KMS-11 (cell line): ENCODE results near the gene STAC3.

Experiments used
- H2AFZ ChIP-seq: fragments of 200-600 bp; sonication (generic); 2 replicates; pipeline ENCODE4 v1.6.1; 2016; ENCODE audit warnings: antibody characterized with exemption, mixed run types, low read depth
- H3K27ac ChIP-seq: fragments of 200-600 bp; sonication (generic); 2 replicates; pipeline ENCODE4 v1.6.1; 2016; ENCODE audit warnings: mild to moderate bottlenecking, mixed run types
- H3K27me3 ChIP-seq: fragments of 200-600 bp; sonication (generic); 2 replicates; pipeline ENCODE4 v1.6.1; 2017; ENCODE audit warnings: mild to moderate bottlenecking, low read depth, mixed run types, moderate library complexity; ENCODE audit not compliant: insufficient read depth
- H3K36me3 ChIP-seq: fragments of 200-600 bp; sonication (generic); 2 replicates; pipeline ENCODE4 v1.6.1; 2017; ENCODE audit warnings: mild to moderate bottlenecking, mixed run types; ENCODE audit not compliant: insufficient read depth
- H3K4me1 ChIP-seq: fragments of 200-600 bp; sonication (generic); 2 replicates; pipeline ENCODE4 v1.6.1; 2016; ENCODE audit warnings: mild to moderate bottlenecking, low read depth, mixed run types; ENCODE audit not compliant: poor library complexity, severe bottlenecking
- H3K4me2 ChIP-seq: fragments of 200-600 bp; sonication (generic); 2 replicates; pipeline ENCODE4 v1.7.0; 2016; ENCODE audit warnings: mild to moderate bottlenecking, mixed run types
- H3K4me3 ChIP-seq: fragments of 200-600 bp; sonication (generic); IDR thresholded peaks from 2 replicates; pipeline ENCODE4 v1.6.1; 2017; ENCODE audit warnings: low read depth, low read length, mixed read lengths; ENCODE audit not compliant: insufficient read depth
- H3K79me2 ChIP-seq: fragments of 200-600 bp; sonication (generic); 2 replicates; pipeline ENCODE4 v1.6.1; 2016; ENCODE audit warnings: low read depth, mixed run types; ENCODE audit not compliant: insufficient read depth
- H3K9ac ChIP-seq: fragments of 200-600 bp; sonication (generic); 2 replicates; pipeline ENCODE4 v1.6.1; 2016; ENCODE audit warnings: mild to moderate bottlenecking, mixed run types
- H4K20me1 ChIP-seq: fragments of 200-600 bp; sonication (generic); 2 replicates; pipeline ENCODE4 v1.6.1; 2016; ENCODE audit warnings: mild to moderate bottlenecking, mixed run types; ENCODE audit not compliant: insufficient read depth
- TF ChIP-seq, protein P1 (sequence below): fragments of 200-600 bp; sonication (generic); conservative IDR thresholded peaks from 2 replicates; pipeline ENCODE4 v1.6.1; 2017; ENCODE audit warnings: low read depth, mild to moderate bottlenecking, antibody characterized with exemption, low read length, moderate library complexity, mixed read lengths

Gene STAC3

DNA sequence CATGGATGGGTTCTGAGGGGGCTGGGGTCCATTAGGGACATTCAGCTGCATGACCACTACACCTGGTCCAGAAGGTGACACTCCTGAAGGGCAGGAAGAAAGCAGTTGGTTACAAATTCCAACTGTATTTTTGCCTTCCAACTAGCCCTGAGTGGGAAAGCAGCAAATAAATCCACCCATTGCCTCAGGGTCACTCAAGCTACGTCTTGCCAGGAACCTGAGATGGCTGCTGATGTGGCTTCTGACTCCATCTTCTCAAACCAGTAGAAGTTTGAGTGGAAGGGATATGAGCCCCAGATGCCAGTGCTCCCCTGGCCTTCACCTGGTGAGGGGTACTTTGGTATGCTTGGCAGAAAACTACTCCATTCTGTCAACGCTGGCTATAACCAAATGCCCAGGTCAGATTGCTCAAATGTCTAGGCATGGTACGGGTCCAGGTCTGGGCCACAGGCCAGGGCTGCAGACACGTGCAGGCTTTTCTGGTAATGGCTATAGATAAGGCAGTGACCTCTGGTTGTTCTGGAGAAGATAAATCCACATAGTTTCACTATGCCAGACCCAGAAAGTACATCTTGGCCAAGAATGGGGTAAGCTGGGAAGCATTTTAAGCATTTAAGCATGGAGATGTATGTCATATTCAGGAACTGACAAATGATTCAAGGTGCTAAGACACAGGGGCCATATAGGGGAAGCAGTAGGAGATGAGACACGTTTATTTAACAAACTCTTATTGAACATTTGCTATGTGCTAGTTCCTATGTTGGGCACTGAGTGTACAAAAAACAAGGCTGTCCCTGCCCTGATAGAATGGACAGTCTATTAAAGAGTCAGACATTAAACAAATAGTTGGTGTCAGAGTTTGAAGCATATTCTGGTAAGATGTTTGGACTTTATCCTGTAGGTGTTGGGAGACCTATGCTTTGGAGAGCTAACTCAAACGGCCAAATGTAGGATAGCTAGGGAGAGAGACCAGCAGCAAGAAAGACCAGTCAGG, 8.3 kb upstream of the STAC3 start:
- peaks cover 6% of the 10 kb centered on the region for H3K4me1 ChIP-seq
- TF ChIP-seq, protein P1, sequence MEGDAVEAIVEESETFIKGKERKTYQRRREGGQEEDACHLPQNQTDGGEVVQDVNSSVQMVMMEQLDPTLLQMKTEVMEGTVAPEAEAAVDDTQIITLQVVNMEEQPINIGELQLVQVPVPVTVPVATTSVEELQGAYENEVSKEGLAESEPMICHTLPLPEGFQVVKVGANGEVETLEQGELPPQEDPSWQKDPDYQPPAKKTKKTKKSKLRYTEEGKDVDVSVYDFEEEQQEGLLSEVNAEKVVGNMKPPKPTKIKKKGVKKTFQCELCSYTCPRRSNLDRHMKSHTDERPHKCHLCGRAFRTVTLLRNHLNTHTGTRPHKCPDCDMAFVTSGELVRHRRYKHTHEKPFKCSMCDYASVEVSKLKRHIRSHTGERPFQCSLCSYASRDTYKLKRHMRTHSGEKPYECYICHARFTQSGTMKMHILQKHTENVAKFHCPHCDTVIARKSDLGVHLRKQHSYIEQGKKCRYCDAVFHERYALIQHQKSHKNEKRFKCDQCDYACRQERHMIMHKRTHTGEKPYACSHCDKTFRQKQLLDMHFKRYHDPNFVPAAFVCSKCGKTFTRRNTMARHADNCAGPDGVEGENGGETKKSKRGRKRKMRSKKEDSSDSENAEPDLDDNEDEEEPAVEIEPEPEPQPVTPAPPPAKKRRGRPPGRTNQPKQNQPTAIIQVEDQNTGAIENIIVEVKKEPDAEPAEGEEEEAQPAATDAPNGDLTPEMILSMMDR = no peak
- H4K20me1 ChIP-seq = no peaks in the 10 kb centered on the region
- no peaks in the 10 kb centered on the region for H3K79me2 ChIP-seq
- no peak overlapping the region for H2AFZ ChIP-seq
- H3K4me2 ChIP-seq = no peak overlapping the region
- peaks cover 3% of the 10 kb centered on the region; the same call in 1 of the 2 replicates for H3K36me3 ChIP-seq
- H3K27ac ChIP-seq = no peak overlapping the region
- no peaks in the 10 kb centered on the region for H3K27me3 ChIP-seq
- H3K9ac ChIP-seq = no peak overlapping the region
- no peak overlapping the region for H3K4me3 ChIP-seq

DNA sequence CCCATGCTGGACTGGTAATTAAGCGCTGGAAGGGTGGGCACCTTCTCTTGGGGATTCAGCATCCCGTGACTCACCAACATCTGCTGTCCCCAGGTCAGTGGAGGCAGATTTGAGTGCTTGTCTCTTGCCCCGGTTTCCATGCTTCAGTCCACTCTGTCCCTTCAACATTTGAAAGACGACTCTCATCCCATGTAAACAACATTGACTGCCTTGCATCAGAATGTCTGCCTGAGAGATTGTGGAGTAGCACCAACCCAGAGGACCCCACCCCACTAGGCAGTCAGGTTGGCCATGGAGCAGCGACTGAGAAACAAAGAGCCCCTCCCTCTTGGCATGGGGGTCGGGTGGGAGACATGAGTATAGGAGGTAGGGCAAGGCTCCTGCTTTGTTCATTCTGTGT, 4.9 kb upstream of the STAC3 start:
- Histone ChIP-seq H3K4me2 (no peak overlapping the region), H3K4me3 (no peak overlapping the region), H3K79me2 (no peaks in the 10 kb centered on the region), H2AFZ (no peak overlapping the region), H3K9ac (no peak overlapping the region), H4K20me1 (no peaks in the 10 kb centered on the region), H3K4me1 (no peaks in the 10 kb centered on the region), H3K36me3 (peaks cover 3% of the 10 kb centered on the region; the same call in 1 of the 2 replicates), H3K27me3 (no peaks in the 10 kb centered on the region), H3K27ac (no peak overlapping the region)
- TF ChIP-seq, protein P1 = no peak

DNA sequence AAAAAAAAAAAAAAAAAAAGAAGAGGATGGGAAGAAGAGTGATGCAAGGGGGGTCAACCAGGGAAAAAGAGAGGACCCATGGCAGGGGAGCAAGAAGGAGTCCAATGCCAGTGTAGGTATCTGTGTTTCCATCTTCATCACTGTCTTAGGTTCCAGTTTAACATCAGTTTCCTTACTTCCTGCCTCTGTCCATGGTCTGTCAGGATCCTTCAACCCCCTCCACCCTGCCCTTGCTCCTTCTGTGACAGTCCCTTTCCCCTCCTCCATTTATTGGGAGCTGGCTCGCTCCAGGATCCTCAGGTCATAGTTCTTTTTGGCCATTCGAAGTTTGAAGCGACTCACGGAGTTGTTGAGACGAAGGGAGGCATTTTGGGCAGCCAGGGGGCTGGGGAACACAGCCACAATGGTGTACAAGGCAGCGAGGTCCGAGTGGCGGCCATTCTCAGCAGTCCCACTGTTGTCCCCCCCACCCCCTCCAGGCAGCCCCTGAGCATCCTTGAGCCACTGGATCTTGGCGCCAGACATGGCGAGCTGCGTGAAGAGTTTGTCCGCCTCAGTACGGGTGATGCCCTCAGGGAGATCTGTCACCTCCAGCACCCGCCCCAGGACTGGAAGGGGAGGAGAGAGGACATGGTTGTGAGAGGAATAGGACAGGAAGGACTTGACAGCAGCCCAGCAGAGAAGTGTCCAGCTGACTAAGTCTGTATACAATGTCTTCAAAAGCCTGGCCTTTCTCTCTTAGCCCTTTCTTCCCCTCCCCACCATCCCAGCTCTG, 3.7 kb upstream of the STAC3 start:
- TF ChIP-seq, protein P1 = no peak
- no peak overlapping the region for H3K27ac ChIP-seq
- peaks cover 3% of the 10 kb centered on the region; the same call in 1 of the 2 replicates for H3K36me3 ChIP-seq
- no peaks in the 10 kb centered on the region for H3K27me3 ChIP-seq
- H3K9ac ChIP-seq = no peak overlapping the region
- H4K20me1 ChIP-seq = no peaks in the 10 kb centered on the region
- H3K79me2 ChIP-seq = no peaks in the 10 kb centered on the region
- no peak overlapping the region for H3K4me3 ChIP-seq
- H3K4me1 ChIP-seq = no peaks in the 10 kb centered on the region
- H3K4me2 ChIP-seq = no peak overlapping the region
- no peak overlapping the region for H2AFZ ChIP-seq

DNA sequence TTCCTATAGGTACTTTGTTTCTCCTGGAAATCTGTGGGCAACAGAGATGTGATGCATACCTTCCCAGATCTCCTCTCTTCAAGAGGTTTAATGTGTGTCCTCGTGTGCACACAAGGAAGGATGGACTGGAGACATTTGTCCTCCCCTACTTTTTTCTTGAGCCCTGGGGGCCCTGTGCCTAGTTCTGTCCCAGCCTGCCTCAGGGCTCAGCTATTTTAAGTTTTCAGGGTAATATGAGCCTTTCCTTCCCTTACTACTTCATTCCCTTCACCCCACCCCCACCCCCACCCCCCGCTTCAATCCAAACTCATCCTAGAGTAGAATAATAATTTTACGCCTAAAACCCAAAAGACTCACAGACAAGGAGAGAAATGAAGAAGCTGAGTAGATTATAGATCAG, 446 bp downstream of the STAC3 start:
- Histone ChIP-seq H4K20me1 (no peaks in the 10 kb centered on the region), H3K36me3 (no peaks in the 10 kb centered on the region), H3K9ac (no peak overlapping the region), H3K4me3 (no peak overlapping the region), H3K27ac (no peak overlapping the region), H3K79me2 (no peaks in the 10 kb centered on the region), H2AFZ (no peak overlapping the region), H3K4me1 (no peaks in the 10 kb centered on the region), H3K27me3 (no peaks in the 10 kb centered on the region; the same call in 1 of the 2 replicates), H3K4me2 (no peak overlapping the region)
- TF ChIP-seq, protein P1 = no peak
